Right cardiac atrium (tissue), 5 donors: ENCODE results near the gene UBE2E1. TPM values are rescaled to one million over a fixed set of nuclear protein-coding genes. Genes with fewer than 3 reads are reported as not detected.
A peak's percentile ranks its signal among the peaks of the same experiment; 100 is the strongest.
"Not testable (repeated sequence)": the region's sequence is repeated elsewhere in the genome, so short reads cannot be mapped to it uniquely, and the experiment has no call there.

Experiments
- ATAC-seq, 2 donors: fragments of 200-7000 bp; cut with Tn5 transposase; one replicate each; pipeline versions ENCODE4 v1.8.0 to v1.9.1; 2020; ENCODE audit warnings: moderate library complexity in 2 of 2, mild to moderate bottlenecking in 1 of 2
- DNase-seq, 3 donors: peaks; one replicate each; pipeline ENCODE4 v3.0.0-alpha.2; 2020
- H3K27ac ChIP-seq: one replicate; pipeline ENCODE4 v1.5.1; 2013; ENCODE audit warnings: mild to moderate bottlenecking, low read length, control low read depth, moderate library complexity
- H3K27me3 ChIP-seq: one replicate; pipeline ENCODE4 v1.6.1; 2013; ENCODE audit not compliant: control insufficient read depth, insufficient read depth
- H3K4me1 ChIP-seq: one replicate; pipeline ENCODE4 v1.6.1; 2013; ENCODE audit warnings: low read length; ENCODE audit not compliant: control insufficient read depth, insufficient read depth
- H3K4me3 ChIP-seq: one replicate; pipeline ENCODE4 v1.5.1; 2013; ENCODE audit warnings: low read length, control low read depth
- H3K9me3 ChIP-seq: one replicate; pipeline ENCODE4 v1.6.1; 2013; ENCODE audit warnings: low read length; ENCODE audit not compliant: control insufficient read depth
- WGBS: extraction: QIAGEN DNeasy Blood & Tissue Kit; methylation state at CpG from one replicate; pipeline ENCODE4 v1.1.7; 2013; 5-methylcytosine and 5-hydroxymethylcytosine counted together
- intact Hi-C, 4 donors: fragments of 100-400 bp; cut with DNase I; formaldehyde crosslinking; loops; one replicate each; pipeline versions ENCODE4 v1.11.0 to v1.14.0; 2022 to 2023
- polyA plus RNA-seq: library from polyadenylated mRNA; stranded (reverse); fragments of 200-250 nt; gene quantifications from one replicate; pipeline ENCODE4 v1.2.3, GENCODE V29; 2013
- total RNA-seq, 4 donors: library from RNA; stranded (reverse); fragmentation: NEBNext Ultra II Directional; extraction: Animal tissue kit (Norgen Biotek cat#: 25700); gene quantifications; one replicate each; pipeline ENCODE4 v1.2.1, GENCODE V29; 2021
- donor health status: healthy with polysubstance abuse.
- donor health status: DM: no; HTN: yes; CAD: no.
- donor health status: DM: no; HTN: no; CAD: no.
- donor health status: DM: no; HTN: yes; CAD: no; lungs with severe emphysema.
- donor health status: DM: yes; HTN: yes; CAD: no.

Gene UBE2E1
- total and polyA plus RNA-seq, 5 donors: 47.9 to 64.4 (median 51.8) TPM

- 91% methylated on average over 1 of the region's 1 CpG for whole genome bisulfite sequencing
- DNase-seq (no peak), ATAC-seq (no peak)
- H3K9me3 ChIP-seq: no peaks in the 10 kb centered on the region
- no peak overlapping the region for H3K27ac ChIP-seq
- no peak overlapping the region for H3K4me3 ChIP-seq
- no peaks in the 10 kb centered on the region for H3K27me3 ChIP-seq
- intact Hi-C loops: no loop called here
- H3K4me1 ChIP-seq: no peaks in the 10 kb centered on the region
Observed at GRCh38 chr3:23913182-23913581, 107.4 kb downstream of the UBE2E1 start.

GRCh38 chr3:23913873-23914743, 108.4 kb downstream of the UBE2E1 start:
- 84% methylated on average over 3 of the region's 3 CpGs for WGBS
- no peak for DNase-seq

GRCh38 chr3:23915537-23916108, 109.9 kb downstream of the UBE2E1 start:
- no peak for DNase-seq
- Histone ChIP-seq H3K27ac (no peak overlapping the region), H3K4me3 (peak overlapping the region; percentile 72), H3K27me3 (no peaks in the 10 kb centered on the region), H3K9me3 (no peaks in the 10 kb centered on the region), H3K4me1 (no peaks in the 10 kb centered on the region)
- WGBS: 52% methylated on average over 7 of the region's 7 CpGs
- intact Hi-C loops: no loop called here
- no peak for ATAC-seq

More at GRCh38 chr3:23913873-23914743, 108.4 kb downstream of the UBE2E1 start:
- Histone ChIP-seq H3K27me3 (no peaks in the 10 kb centered on the region), H3K27ac (no peak overlapping the region), H3K9me3 (no peaks in the 10 kb centered on the region), H3K4me1 (no peaks in the 10 kb centered on the region), H3K4me3 (no peak overlapping the region)
- ATAC-seq: no peak
- intact Hi-C loops: no loop called here

GRCh38 chr3:23916152-23916885, 110.6 kb downstream of the UBE2E1 start:
- WGBS: 1% methylated on average over 48 of the region's 48 CpGs
- Histone ChIP-seq H3K9me3 (no peaks in the 10 kb centered on the region), H3K4me3 (peak overlapping the region; percentile 72), H3K27ac (peak overlapping the region; percentile 82), H3K27me3 (no peaks in the 10 kb centered on the region), H3K4me1 (no peaks in the 10 kb centered on the region)
- intact Hi-C loops: no loop called here
- DNase-seq: no peak
- peak; percentile 67 to 70 for ATAC-seq

- Histone ChIP-seq H3K27ac (peak within 1 kb of the TSS; percentile 88), H3K9me3 (no peaks in the 10 kb centered on the region), H3K4me1 (no peaks in the 10 kb centered on the region), H3K4me3 (peak within 1 kb of the TSS; percentile 72), H3K27me3 (no peaks in the 10 kb centered on the region)
- ATAC-seq: peak; percentile 98 to 99
- WGBS: under 1% methylated on average over 64 of the region's 64 CpGs
- DNase-seq: peak; percentile 98 to 99 (median 98)
- intact Hi-C loops: no loop called here
Observed at GRCh38 chr3:23916886-23917678, 111.3 kb downstream of the UBE2E1 start, which contains the start of the genes NKIRAS1 and RPL15. Gene NKIRAS1 (minus strand): TSS chr3:23916990. CDS start chr3:23910904, 6,086 bp downstream. Gene RPL15 (plus strand): TSS chr3:23917132. CDS start chr3:23917860, 728 bp downstream.

GRCh38 chr3:23917679-23918303, 112.0 kb downstream of the UBE2E1 start:
- peak overlapping the region; percentile 88 for H3K27ac ChIP-seq
- intact Hi-C loops, H3K4me1 ChIP-seq, H3K27me3 ChIP-seq, H3K9me3 ChIP-seq, DNase-seq, ATAC-seq: not testable (repeated sequence)
- H3K4me3 ChIP-seq: peak overlapping the region; percentile 72
- WGBS: under 1% methylated on average over 20 of the region's 21 CpGs

- WGBS: 31% methylated on average over 12 of the region's 12 CpGs
Observed at GRCh38 chr3:23918331-23918730, 112.6 kb downstream of the UBE2E1 start.

GRCh38 chr3:23919628-23920027, 113.9 kb downstream of the UBE2E1 start:
- ATAC-seq (no peak), DNase-seq (no peak)
- intact Hi-C loops: no loop called here
- no peaks in the 10 kb centered on the region for H3K9me3 ChIP-seq
- no peaks in the 10 kb centered on the region for H3K4me1 ChIP-seq
- no peaks in the 10 kb centered on the region for H3K27me3 ChIP-seq
- WGBS: 56% methylated on average over 2 of the region's 2 CpGs
- no peak overlapping the region for H3K27ac ChIP-seq
- no peak overlapping the region for H3K4me3 ChIP-seq

More at GRCh38 chr3:23918331-23918730, 112.6 kb downstream of the UBE2E1 start:
- ATAC-seq, H3K9me3 ChIP-seq, intact Hi-C loops, H3K27me3 ChIP-seq, H3K27ac ChIP-seq, DNase-seq, H3K4me1 ChIP-seq: not testable (repeated sequence)
- peak overlapping the region; percentile 72 for H3K4me3 ChIP-seq

- Histone ChIP-seq H3K27me3 (no peaks in the 10 kb centered on the region), H3K27ac (no peak overlapping the region), H3K4me1 (no peaks in the 10 kb centered on the region), H3K4me3 (no peak overlapping the region), H3K9me3 (no peaks in the 10 kb centered on the region)
- intact Hi-C loops: no loop called here
- DNase-seq (no peak), ATAC-seq (no peak)
- WGBS: 81% methylated on average over 5 of the region's 5 CpGs
Observed at GRCh38 chr3:23920151-23920655, 114.4 kb downstream of the UBE2E1 start.

GRCh38 chr3:23921052-23921511, 115.3 kb downstream of the UBE2E1 start:
- Histone ChIP-seq H3K4me1 (no peaks in the 10 kb centered on the region), H3K27ac (no peak overlapping the region), H3K27me3 (no peaks in the 10 kb centered on the region), H3K4me3 (no peak overlapping the region), H3K9me3 (no peaks in the 10 kb centered on the region)
- 88% methylated on average over 3 of the region's 3 CpGs for WGBS
- intact Hi-C loops: no loop called here
- ATAC-seq (no peak), DNase-seq (no peak)
